Activated T-helper 1 cell treated with anti-CD3 and anti-CD28 coated beads, Interleukin-12 subunit alpha, Interleukin-12 subunit beta, Interleukin-2, Interleukin-4 antibody, amounts not matched to agents 30 ng/mL and 10 ng/mL and 1 ng/mL, durations not matched to agents 14 hours and 24 hours and 36 hours (primary cell): ENCODE results near the gene ZFX. TPM values are rescaled to one million over a fixed set of nuclear protein-coding genes. Genes with fewer than 3 reads are reported as not detected.

Experiments used
- DNase-seq: peaks from one replicate; pipeline ENCODE4 v3.0.0; 2021; ENCODE audit warnings: low spot score
- H3K27ac Mint-ChIP-seq: one replicate; pipeline ENCODE4 v1.8.0; 2021; ENCODE audit warnings: mild to moderate bottlenecking, mixed read lengths
- H3K27me3 Mint-ChIP-seq: one replicate; pipeline ENCODE4 v1.8.0; 2022; ENCODE audit warnings: mild to moderate bottlenecking, moderate library complexity, mixed read lengths; ENCODE audit not compliant: insufficient read depth
- H3K36me3 Mint-ChIP-seq: one replicate; pipeline ENCODE4 v1.8.0; 2021; ENCODE audit warnings: low read depth, mixed read lengths
- H3K4me1 Mint-ChIP-seq: one replicate; pipeline ENCODE4 v1.8.0; 2021; ENCODE audit warnings: low read depth, mixed read lengths
- H3K4me3 Mint-ChIP-seq: one replicate; pipeline ENCODE4 v1.8.0; 2021; ENCODE audit warnings: mild to moderate bottlenecking, moderate library complexity, mixed read lengths
- H3K9me3 Mint-ChIP-seq: one replicate; pipeline ENCODE4 v1.8.0; 2021; ENCODE audit warnings: mixed read lengths
- intact Hi-C: fragments of 100-400 bp; cut with micrococcal nuclease; formaldehyde crosslinking; loops from one replicate; pipeline ENCODE4 v1.15.1; 2024
- total RNA-seq: library from RNA; stranded (reverse); gene quantifications from 2 replicates; pipeline ENCODE4 v1.2.3, GENCODE V29; 2022

Gene ZFX
- total RNA-seq, 1 donor from 2014 or later, result 43.3 TPM

- Mint-ChIP-seq H3K4me3 (peak overlapping the region; percentile 27), H3K4me1 (peaks cover 38% of the 10 kb centered on the region), H3K27ac (peak overlapping the region; percentile 55), H3K36me3 (peaks cover under 1% of the 10 kb centered on the region), H3K27me3 (no peaks in the 10 kb centered on the region), H3K9me3 (no peaks in the 10 kb centered on the region)
- no peak for DNase-seq
- intact Hi-C loops, result loop anchor here (5.0 kb wide), 2 partner anchors 48 to 193 kb away; no protein-coding TSS in a partner anchor
Measured at GRCh38 chrX:24145303-24146186, 4.0 kb upstream of the ZFX start.

- H3K9me3 Mint-ChIP-seq, result no peaks in the 10 kb centered on the region
- peak overlapping the region; percentile 61 for H3K4me3 Mint-ChIP-seq
- H3K36me3 Mint-ChIP-seq, result peaks cover 8% of the 10 kb centered on the region
- H3K4me1 Mint-ChIP-seq, result peaks cover 47% of the 10 kb centered on the region
- H3K27ac Mint-ChIP-seq, result peak overlapping the region; percentile 82
- DNase-seq, result no peak
- no peaks in the 10 kb centered on the region for H3K27me3 Mint-ChIP-seq
- intact Hi-C loops, result loop anchor here (5.0 kb wide), 2 partner anchors 49 to 194 kb away; no protein-coding TSS in a partner anchor
Measured at GRCh38 chrX:24146283-24146949, 3.1 kb upstream of the ZFX start.

- H3K9me3 Mint-ChIP-seq, result no peaks in the 10 kb centered on the region
Measured at GRCh38 chrX:24147165-24147564, 2.4 kb upstream of the ZFX start.

GRCh38 chrX:24148121-24148520, 1.4 kb upstream of the ZFX start:
- Mint-ChIP-seq H3K27ac (peak overlapping the region; percentile 92), H3K4me1 (peaks cover 64% of the 10 kb centered on the region), H3K9me3 (no peaks in the 10 kb centered on the region), H3K4me3 (peak overlapping the region; percentile 81), H3K27me3 (no peaks in the 10 kb centered on the region), H3K36me3 (peaks cover 19% of the 10 kb centered on the region)
- intact Hi-C loops, result loop anchor here (5.0 kb wide), 2 partner anchors 51 to 196 kb away; no protein-coding TSS in a partner anchor
- DNase-seq, result no peak

More at GRCh38 chrX:24147165-24147564, 2.4 kb upstream of the ZFX start:
- peak overlapping the region; percentile 19 for H3K4me3 Mint-ChIP-seq
- peaks cover 13% of the 10 kb centered on the region for H3K36me3 Mint-ChIP-seq
- DNase-seq, result no peak
- H3K4me1 Mint-ChIP-seq, result peaks cover 55% of the 10 kb centered on the region
- peak overlapping the region; percentile 79 for H3K27ac Mint-ChIP-seq
- H3K27me3 Mint-ChIP-seq, result no peaks in the 10 kb centered on the region
- intact Hi-C loops, result loop anchor here (5.0 kb wide), 2 partner anchors 50 to 195 kb away; no protein-coding TSS in a partner anchor

- peaks cover 21% of the 10 kb centered on the region for H3K36me3 Mint-ChIP-seq
- no peaks in the 10 kb centered on the region for H3K9me3 Mint-ChIP-seq
- H3K27ac Mint-ChIP-seq, result peak overlapping the region; percentile 92
- DNase-seq, result no peak
- H3K4me3 Mint-ChIP-seq, result peak overlapping the region; percentile 81
- intact Hi-C loops, result loop anchor here (5.0 kb wide), 2 partner anchors 51 to 196 kb away; no protein-coding TSS in a partner anchor
- peaks cover 70% of the 10 kb centered on the region for H3K4me1 Mint-ChIP-seq
- no peaks in the 10 kb centered on the region for H3K27me3 Mint-ChIP-seq
Measured at GRCh38 chrX:24148535-24149350, 786 bp upstream of the ZFX start.

DNA sequence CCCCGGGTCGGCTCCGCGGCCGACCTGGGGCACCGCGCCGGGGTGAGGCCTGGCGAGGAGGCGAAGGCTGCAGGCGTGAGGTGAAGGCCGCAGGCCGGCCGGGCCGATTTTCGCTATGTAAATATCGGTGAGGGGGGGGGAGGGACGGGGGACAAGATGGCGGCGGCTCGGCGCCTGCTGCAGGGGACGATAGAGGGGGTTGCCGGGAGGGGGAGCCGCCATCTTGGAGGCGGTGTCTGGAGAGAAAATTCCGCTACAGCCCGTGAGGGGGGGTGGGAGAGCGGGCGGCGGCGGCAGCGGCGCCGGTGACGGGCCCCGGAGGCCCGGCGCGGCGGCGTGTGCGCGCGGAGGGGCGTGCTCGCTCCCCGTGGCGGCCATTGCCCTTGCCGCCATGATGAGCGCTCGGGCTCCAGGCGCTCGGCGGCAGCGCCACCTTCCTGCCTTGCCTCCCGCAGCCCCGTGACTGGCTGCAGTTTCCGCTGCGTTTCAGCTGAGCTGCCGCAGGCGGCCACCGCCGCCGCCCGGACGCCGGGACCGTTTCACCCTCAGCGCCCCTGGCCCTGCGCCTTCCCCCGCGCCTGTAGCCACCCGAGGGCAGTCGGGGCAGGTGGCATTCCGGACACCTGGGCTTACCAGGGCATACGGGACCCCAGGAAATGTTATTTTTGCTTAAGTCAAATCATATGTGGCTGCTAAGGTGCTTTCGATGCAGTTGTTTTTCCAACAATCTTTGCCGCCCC, 692 bp downstream of the ZFX start:
- H3K27ac Mint-ChIP-seq, result peak overlapping the region; percentile 92
- H3K4me3 Mint-ChIP-seq, result peak overlapping the region; percentile 95
- peaks cover 64% of the 10 kb centered on the region for H3K4me1 Mint-ChIP-seq
- DNase-seq, result peak; percentile 76
- H3K36me3 Mint-ChIP-seq, result peaks cover 21% of the 10 kb centered on the region
- intact Hi-C loops, result loop anchor here (1.0 to 10.0 kb wide), 9 partner anchors 19 to 483 kb away; partner anchors contain the start of genes CXorf58, EIF2S3, PRDX4 and SAT1
- no peaks in the 10 kb centered on the region for H3K9me3 Mint-ChIP-seq
- no peaks in the 10 kb centered on the region for H3K27me3 Mint-ChIP-seq

DNA sequence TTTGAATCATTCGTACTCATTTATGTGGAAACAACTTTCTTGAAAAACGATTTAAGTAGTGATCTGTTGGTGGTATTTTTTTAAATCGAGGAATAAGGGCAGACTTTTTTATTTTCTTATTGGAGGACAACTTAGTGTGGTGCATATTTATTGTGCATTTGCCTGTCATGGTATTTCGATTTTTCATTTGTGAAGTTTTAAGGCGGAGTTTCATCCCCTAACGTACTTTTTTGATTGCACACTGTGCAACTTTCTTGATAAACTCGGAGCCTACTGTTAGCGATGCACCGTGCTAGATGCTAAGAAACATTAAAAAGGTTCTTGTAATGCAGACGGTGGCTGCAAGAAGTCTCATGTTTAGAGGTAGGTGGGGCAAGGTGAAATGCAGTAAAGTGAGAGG, 1.4 kb downstream of the ZFX start:
- DNase-seq, result no peak
- peaks cover 58% of the 10 kb centered on the region for H3K4me1 Mint-ChIP-seq
- H3K4me3 Mint-ChIP-seq, result peak overlapping the region; percentile 95
- H3K9me3 Mint-ChIP-seq, result no peaks in the 10 kb centered on the region
- peak overlapping the region; percentile 92 for H3K27ac Mint-ChIP-seq
- no peaks in the 10 kb centered on the region for H3K27me3 Mint-ChIP-seq
- peaks cover 21% of the 10 kb centered on the region for H3K36me3 Mint-ChIP-seq
- intact Hi-C loops, result loop anchor here (1.0 to 10.0 kb wide), 9 partner anchors 18 to 484 kb away; partner anchors contain the start of genes CXorf58, EIF2S3, PRDX4 and SAT1

GRCh38 chrX:24151513-24151912, 2.0 kb downstream of the ZFX start:
- no peaks in the 10 kb centered on the region for H3K27me3 Mint-ChIP-seq
- peak overlapping the region; percentile 95 for H3K4me3 Mint-ChIP-seq
- intact Hi-C loops, result loop anchor here (2.0 to 10.0 kb wide), 6 partner anchors 17 to 484 kb away; partner anchors contain the start of genes PRDX4 and SAT1
- peak overlapping the region; percentile 92 for H3K27ac Mint-ChIP-seq
- peaks cover 24% of the 10 kb centered on the region for H3K36me3 Mint-ChIP-seq
- no peak for DNase-seq
- H3K9me3 Mint-ChIP-seq, result no peaks in the 10 kb centered on the region
- peaks cover 58% of the 10 kb centered on the region for H3K4me1 Mint-ChIP-seq

DNA sequence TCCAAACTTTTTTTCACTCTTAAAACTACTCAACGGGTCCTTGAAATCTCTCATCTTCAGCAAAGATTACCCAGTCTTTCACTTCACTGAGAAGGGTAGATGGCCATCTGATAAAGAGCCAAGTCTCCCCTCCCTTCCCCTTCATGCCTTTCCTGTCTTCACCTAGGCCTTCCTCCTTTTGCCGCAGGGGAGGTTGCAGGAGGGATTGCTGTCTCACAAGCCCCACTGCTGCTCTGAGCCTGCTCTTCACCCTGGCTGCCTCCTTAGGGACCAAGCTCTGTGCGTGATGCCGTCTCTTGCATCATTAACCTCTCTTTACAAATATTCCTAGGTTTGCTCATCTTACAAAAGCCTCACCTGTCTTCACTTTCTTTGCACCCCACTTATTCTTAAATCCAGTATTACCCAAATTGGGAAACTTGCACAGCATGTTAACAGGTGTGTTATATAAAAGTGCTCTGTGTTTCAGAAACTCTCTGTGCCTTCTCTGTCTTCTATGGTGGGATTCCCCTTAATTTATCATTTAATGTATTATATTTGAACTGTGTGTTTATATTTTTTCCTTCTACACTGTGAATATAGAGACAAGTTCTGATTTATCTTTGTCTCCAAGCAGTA, 3.8 kb downstream of the ZFX start:
- Mint-ChIP-seq H3K27ac (peak overlapping the region; percentile 79), H3K9me3 (no peaks in the 10 kb centered on the region), H3K4me3 (peak overlapping the region; percentile 53), H3K4me1 (peaks cover 51% of the 10 kb centered on the region), H3K27me3 (no peaks in the 10 kb centered on the region), H3K36me3 (peaks cover 30% of the 10 kb centered on the region)
- DNase-seq, result no peak
- intact Hi-C loops, result loop anchor here (5.0 to 10.0 kb wide), 4 partner anchors 329 to 486 kb away; partner anchors contain the start of genes PRDX4 and SAT1

DNA sequence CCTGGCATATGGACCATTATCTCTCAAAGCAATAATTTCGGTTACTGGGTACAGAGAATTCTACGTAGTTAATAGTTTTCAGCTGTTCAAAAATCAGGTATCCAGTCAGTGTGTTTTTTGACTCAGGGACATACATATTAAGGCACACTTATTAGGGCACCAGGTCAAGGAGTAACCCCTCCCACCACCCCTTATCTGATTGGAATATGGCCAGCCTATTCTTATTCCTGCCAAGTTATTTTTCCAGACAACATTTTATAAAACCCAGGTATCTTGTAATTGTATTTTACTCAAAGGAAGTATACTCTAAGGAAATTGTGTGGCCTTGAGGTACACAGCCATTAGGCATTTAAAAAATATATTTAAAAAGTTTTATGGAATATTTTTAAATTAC, 4.3 kb downstream of the ZFX start:
- Mint-ChIP-seq H3K4me3 (no peak overlapping the region), H3K4me1 (peaks cover 46% of the 10 kb centered on the region), H3K27me3 (no peaks in the 10 kb centered on the region), H3K36me3 (peaks cover 30% of the 10 kb centered on the region), H3K9me3 (no peaks in the 10 kb centered on the region), H3K27ac (no peak overlapping the region)
- intact Hi-C loops, result loop anchor here (5.0 to 10.0 kb wide), 4 partner anchors 329 to 486 kb away; partner anchors contain the start of genes PRDX4 and SAT1
- no peak for DNase-seq

GRCh38 chrX:24154490-24155034, 5.0 kb downstream of the ZFX start:
- Mint-ChIP-seq H3K9me3 (no peaks in the 10 kb centered on the region), H3K27ac (no peak overlapping the region), H3K4me1 (peaks cover 46% of the 10 kb centered on the region), H3K27me3 (no peaks in the 10 kb centered on the region), H3K4me3 (no peak overlapping the region), H3K36me3 (peaks cover 30% of the 10 kb centered on the region)
- DNase-seq, result no peak
- intact Hi-C loops, result loop anchor here (5.0 to 10.0 kb wide), 4 partner anchors 328 to 487 kb away; partner anchors contain the start of genes PRDX4 and SAT1
